H9 (cell line): ENCODE results near the gene PXDN. TPM values are rescaled to one million over a fixed set of nuclear protein-coding genes. Genes with fewer than 3 reads are reported as not detected.
A peak's percentile ranks its signal among the peaks of the same experiment; 100 is the strongest.

Experiments
- DNase-seq: peaks from one replicate; pipeline ENCODE4 v3.0.0-alpha.2; 2017
- H2AFZ ChIP-seq: one replicate; pipeline ENCODE4 v1.6.1; 2013; ENCODE audit warnings: mild to moderate bottlenecking, low read length, control low read depth, moderate library complexity
- H2AK5ac ChIP-seq: 2 replicates; pipeline ENCODE4 v1.6.1; 2013; ENCODE audit warnings: low read length, control low read depth, mixed read lengths; ENCODE audit not compliant: insufficient read length
- H2BK120ac ChIP-seq: one replicate; pipeline ENCODE4 v1.6.1; 2013; ENCODE audit warnings: low read depth, mild to moderate bottlenecking, low read length, control low read depth, inconsistent platforms; ENCODE audit not compliant: poor library complexity, severe bottlenecking
- H2BK12ac ChIP-seq: 2 replicates; pipeline ENCODE4 v1.6.1; 2013; ENCODE audit warnings: low read length, control low read depth, mixed read lengths, low read depth; ENCODE audit not compliant: insufficient read length
- H2BK15ac ChIP-seq: 2 replicates; pipeline ENCODE4 v1.6.1; 2013; ENCODE audit warnings: low read depth, low read length, control low read depth
- H2BK20ac ChIP-seq: one replicate; pipeline ENCODE4 v1.6.1; 2013; ENCODE audit warnings: low read depth, mild to moderate bottlenecking, low read length, control low read depth, inconsistent platforms; ENCODE audit not compliant: poor library complexity, severe bottlenecking
- H2BK5ac ChIP-seq: 2 replicates; pipeline ENCODE4 v1.6.1; 2013; ENCODE audit warnings: low read length, control low read depth, mixed read lengths; ENCODE audit not compliant: insufficient read length
- H3K14ac ChIP-seq: 2 replicates; pipeline ENCODE4 v1.6.1; 2013; ENCODE audit warnings: low read length, control low read depth; ENCODE audit not compliant: insufficient read depth
- H3K18ac ChIP-seq: 2 replicates; pipeline ENCODE4 v1.6.1; 2013; ENCODE audit warnings: low read depth, mild to moderate bottlenecking, mixed read lengths, low read length, control low read depth; ENCODE audit not compliant: insufficient read length
- H3K23ac ChIP-seq: 2 replicates; pipeline ENCODE4 v1.6.1; 2013; ENCODE audit warnings: low read length, control low read depth, mixed read lengths, low read depth; ENCODE audit not compliant: insufficient read length
- H3K23me2 ChIP-seq: 2 replicates; pipeline ENCODE4 v1.6.1; 2013; ENCODE audit warnings: low read depth, mild to moderate bottlenecking, mixed read lengths, low read length, control low read depth; ENCODE audit not compliant: insufficient read length, poor library complexity, severe bottlenecking
- H3K27ac ChIP-seq: 2 replicates; pipeline ENCODE4 v1.5.1; 2013; ENCODE audit warnings: low read length, control low read depth, mixed read lengths, low read depth; ENCODE audit not compliant: insufficient read length
- H3K27me3 ChIP-seq: 2 replicates; pipeline ENCODE4 v1.6.1; 2013; ENCODE audit warnings: low read length, control low read depth, inconsistent platforms; ENCODE audit not compliant: insufficient read depth
- H3K4ac ChIP-seq: 2 replicates; pipeline ENCODE4 v1.6.1; 2013; ENCODE audit warnings: low read depth, mild to moderate bottlenecking, control low read depth, inconsistent platforms, low read length, moderate library complexity
- H3K4me1 ChIP-seq: 2 replicates; pipeline ENCODE4 v1.6.1; 2013; ENCODE audit warnings: low read length, control low read depth, inconsistent platforms; ENCODE audit not compliant: insufficient read depth
- H3K4me2 ChIP-seq: 2 replicates; pipeline ENCODE4 v1.6.1; 2013; ENCODE audit warnings: low read length, control low read depth, mixed read lengths; ENCODE audit not compliant: insufficient read length, insufficient read depth
- H3K56ac ChIP-seq: 2 replicates; pipeline ENCODE4 v1.6.1; 2013; ENCODE audit warnings: low read depth, mild to moderate bottlenecking, mixed read lengths, low read length, control low read depth; ENCODE audit not compliant: insufficient read length
- H3K79me1 ChIP-seq: 2 replicates; pipeline ENCODE4 v1.6.1; 2013; ENCODE audit warnings: low read depth, mild to moderate bottlenecking, moderate library complexity, low read length, control low read depth, inconsistent platforms; ENCODE audit not compliant: insufficient read depth, poor library complexity, severe bottlenecking
- H3K79me2 ChIP-seq: 2 replicates; pipeline ENCODE4 v1.6.1; 2013; ENCODE audit warnings: low read length, control low read depth, inconsistent platforms; ENCODE audit not compliant: insufficient read depth
- H3K9ac ChIP-seq: 2 replicates; pipeline ENCODE4 v1.6.1; 2013; ENCODE audit warnings: low read length, control low read depth, mixed read lengths; ENCODE audit not compliant: insufficient read length; ENCODE audit errors: extremely low read depth
- H3K9me3 ChIP-seq: one replicate; pipeline ENCODE4 v1.6.1; 2013; ENCODE audit warnings: low read depth, low read length, inconsistent platforms; ENCODE audit not compliant: control insufficient read depth
- H3T11ph ChIP-seq: one replicate; pipeline ENCODE4 v1.6.1; 2013; ENCODE audit warnings: mild to moderate bottlenecking, low read length, control low read depth, inconsistent platforms
- H4K20me1 ChIP-seq: one replicate; pipeline ENCODE4 v1.6.1; 2013; ENCODE audit not compliant: control insufficient read depth, insufficient read length, insufficient read depth
- H4K5ac ChIP-seq: 2 replicates; pipeline ENCODE4 v1.6.1; 2013; ENCODE audit warnings: low read depth, mild to moderate bottlenecking, mixed read lengths, low read length, control low read depth; ENCODE audit not compliant: insufficient read length
- H4K8ac ChIP-seq: replicated peaks from 2 replicates; pipeline ENCODE4 v1.6.1; 2013; ENCODE audit warnings: low read length, control low read depth, mixed read lengths, low read depth; ENCODE audit not compliant: insufficient read length
- H4K91ac ChIP-seq: 2 replicates; pipeline ENCODE4 v1.6.1; 2013; ENCODE audit warnings: low read depth, mild to moderate bottlenecking, moderate library complexity, mixed read lengths, low read length, control low read depth; ENCODE audit not compliant: insufficient read length
- H3K27ac Mint-ChIP-seq, 3 experiments: 2 replicates in 2 of 3; 3 replicates in 1 of 3; pipeline ENCODE4 v1.8.0; 2020 to 2021; ENCODE audit warnings: mixed read lengths in 3 of 3, mild to moderate bottlenecking in 1 of 3, moderate library complexity in 1 of 3
- H3K27me3 Mint-ChIP-seq: 2 replicates; pipeline ENCODE4 v1.8.0; 2021; ENCODE audit warnings: low read depth, mild to moderate bottlenecking, moderate library complexity, mixed read lengths
- H3K36me3 Mint-ChIP-seq, 3 experiments: 2 replicates in 2 of 3; 3 replicates in 1 of 3; pipeline ENCODE4 v1.8.0; 2020 to 2021; ENCODE audit warnings: low read depth in 3 of 3, mixed read lengths in 3 of 3; ENCODE audit not compliant: insufficient read depth in 1 of 3
- H3K4me1 Mint-ChIP-seq, 2 experiments: 2 replicates each; pipeline ENCODE4 v1.8.0; 2020; ENCODE audit warnings: mixed read lengths in 2 of 2
- H3K4me3 Mint-ChIP-seq, 2 experiments: 2 replicates in 1 of 2; 3 replicates in 1 of 2; pipeline ENCODE4 v1.8.0; 2020 to 2021; ENCODE audit warnings: mild to moderate bottlenecking in 2 of 2, mixed read lengths in 2 of 2, moderate library complexity in 1 of 2
- H3K9me3 Mint-ChIP-seq, 2 experiments: 2 replicates in 1 of 2; 3 replicates in 1 of 2; pipeline ENCODE4 v1.8.0; 2020; ENCODE audit warnings: mild to moderate bottlenecking in 2 of 2, mixed read lengths in 2 of 2, moderate library complexity in 1 of 2
- WGBS: extraction: QIAGEN DNeasy Blood & Tissue Kit; methylation state at CpG from one replicate; pipeline ENCODE4 v1.1.7; 2013; ENCODE audit warnings: missing lambda C conversion rate, low lambda C conversion rate, mixed read lengths; ENCODE audit not compliant: insufficient read length; ENCODE audit errors: extremely low coverage; 5-methylcytosine and 5-hydroxymethylcytosine counted together
- total RNA-seq: library from RNA; stranded (reverse); gene quantifications from 2 replicates; pipeline ENCODE4 v1.2.1, GENCODE V29; 2021
- TF ChIP-seq, protein P1 (sequence below): fragments of 200-600 bp; sonication (generic); conservative IDR thresholded peaks from 3 replicates; pipeline ENCODE4 v1.8.0; 2021; ENCODE audit warnings: antibody characterized with exemption, mild to moderate bottlenecking

Gene PXDN
- total RNA-seq, 1 experiment from 2014 or later = 146 TPM

DNA sequence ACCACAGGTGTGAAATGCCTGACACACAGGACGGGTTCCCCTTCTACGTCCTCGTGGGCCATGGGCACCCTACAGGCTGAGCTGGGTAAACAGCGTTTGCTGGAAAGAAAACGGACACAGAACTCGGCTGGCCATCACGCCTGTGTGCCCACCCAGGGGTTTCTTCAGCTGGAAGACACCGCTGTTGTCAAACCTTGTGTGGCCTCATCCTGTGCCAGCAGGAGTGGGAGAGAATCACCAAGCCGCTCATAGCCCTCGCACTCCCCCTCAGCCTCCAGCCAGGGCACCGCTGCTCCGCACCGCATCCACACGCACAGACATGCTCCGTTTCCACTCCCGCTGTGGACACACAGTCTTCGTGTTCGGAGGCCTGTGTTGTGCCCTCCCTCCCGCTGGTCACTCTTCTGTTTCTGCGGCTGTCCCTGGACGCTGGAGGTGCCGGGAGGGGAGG is 161.4 kb downstream of the PXDN start:
- TF ChIP-seq, protein P1, sequence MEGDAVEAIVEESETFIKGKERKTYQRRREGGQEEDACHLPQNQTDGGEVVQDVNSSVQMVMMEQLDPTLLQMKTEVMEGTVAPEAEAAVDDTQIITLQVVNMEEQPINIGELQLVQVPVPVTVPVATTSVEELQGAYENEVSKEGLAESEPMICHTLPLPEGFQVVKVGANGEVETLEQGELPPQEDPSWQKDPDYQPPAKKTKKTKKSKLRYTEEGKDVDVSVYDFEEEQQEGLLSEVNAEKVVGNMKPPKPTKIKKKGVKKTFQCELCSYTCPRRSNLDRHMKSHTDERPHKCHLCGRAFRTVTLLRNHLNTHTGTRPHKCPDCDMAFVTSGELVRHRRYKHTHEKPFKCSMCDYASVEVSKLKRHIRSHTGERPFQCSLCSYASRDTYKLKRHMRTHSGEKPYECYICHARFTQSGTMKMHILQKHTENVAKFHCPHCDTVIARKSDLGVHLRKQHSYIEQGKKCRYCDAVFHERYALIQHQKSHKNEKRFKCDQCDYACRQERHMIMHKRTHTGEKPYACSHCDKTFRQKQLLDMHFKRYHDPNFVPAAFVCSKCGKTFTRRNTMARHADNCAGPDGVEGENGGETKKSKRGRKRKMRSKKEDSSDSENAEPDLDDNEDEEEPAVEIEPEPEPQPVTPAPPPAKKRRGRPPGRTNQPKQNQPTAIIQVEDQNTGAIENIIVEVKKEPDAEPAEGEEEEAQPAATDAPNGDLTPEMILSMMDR = no peak
- no peaks in the 10 kb centered on the region for H3K9me3 ChIP-seq
- H2AK5ac ChIP-seq = no peak overlapping the region
- H3K4me1 ChIP-seq = peaks cover 4% of the 10 kb centered on the region; the same call in 1 of the 2 replicates
- no peak overlapping the region for H2BK5ac ChIP-seq
- no peak overlapping the region for H3T11ph ChIP-seq
- no peaks in the 10 kb centered on the region for H3K79me1 ChIP-seq
- H4K20me1 ChIP-seq = no peaks in the 10 kb centered on the region
- no peaks in the 10 kb centered on the region; the same call in 1 of the 2 replicates for H3K27me3 Mint-ChIP-seq
- H2BK20ac ChIP-seq = no peak overlapping the region
- no peak overlapping the region for H3K4ac ChIP-seq
- no peak overlapping the region for H3K9ac ChIP-seq
- H3K27ac ChIP-seq = no peak overlapping the region
- H4K5ac ChIP-seq = no peak overlapping the region
- WGBS = no CpG with 5 or more reads among the region's 22 CpGs
- no peaks in the 10 kb centered on the region for H3K27me3 ChIP-seq
- H3K56ac ChIP-seq = no peak overlapping the region
- H2BK15ac ChIP-seq = no peak overlapping the region
- H3K14ac ChIP-seq = 0 out of 2 replicates have a peak overlapping the region, but pooled peaks have one; percentile 15
- H3K9me3 Mint-ChIP-seq = peaks cover 4% of the 10 kb centered on the region in 2 experiments; a peak in 2 of 5 replicates
- DNase-seq = no peak
- H3K27ac Mint-ChIP-seq = peak overlapping the region in 1 of 3 experiments; percentile 89; a peak in 2 of 7 replicates
- H4K8ac ChIP-seq = no peak overlapping the region
- H2BK120ac ChIP-seq = no peak overlapping the region
- H4K91ac ChIP-seq = no peak overlapping the region
- H3K79me2 ChIP-seq = no peaks in the 10 kb centered on the region
- peaks cover 0 to 7% (median 4%) of the 10 kb centered on the region in 3 experiments; a peak in 4 of 7 replicates for H3K36me3 Mint-ChIP-seq
- peaks cover 13 to 16% of the 10 kb centered on the region in 2 experiments for H3K4me1 Mint-ChIP-seq
- no peak overlapping the region for H2BK12ac ChIP-seq
- no peak overlapping the region for H3K4me2 ChIP-seq
- no peak overlapping the region for H3K4me3 Mint-ChIP-seq
- no peak overlapping the region for H3K18ac ChIP-seq
- H2AFZ ChIP-seq = no peak overlapping the region
- no peaks in the 10 kb centered on the region for H3K23me2 ChIP-seq
- no peak overlapping the region for H3K23ac ChIP-seq
